Panc1 (cell line): ENCODE measurements around the gene HNF1A. TPM values are rescaled to one million over a fixed set of nuclear protein-coding genes. Genes with fewer than 3 reads are reported as not detected.

Experiments used
- ATAC-seq: fragments of 200-7000 bp; cut with Tn5 transposase; 2 replicates; pipeline ENCODE4 v1.9.1; 2020; ENCODE audit warnings: mild to moderate bottlenecking, moderate library complexity
- BruUV-seq: library from RNA; stranded (reverse); fragments of 400-500 nt; replicated peaks from 2 replicates; lab custom pipeline; 2021; lab: Mats Ljungman, UMichigan
- CTCF ChIA-PET: fragments of 300-600 bp; sonication (Branson Sonifier 250); formaldehyde crosslinking; loops from one replicate; lab custom pipeline; 2022; ENCODE audit warnings: antibody characterized with exemption; lab: Charles Lee
- POLR2A ChIA-PET: fragments of 300-600 bp; sonication (Branson Sonifier 250); formaldehyde crosslinking; loops from one replicate; lab custom pipeline; 2022; ENCODE audit warnings: antibody characterized with exemption; lab: Charles Lee
- DNase-seq: peaks from one replicate; pipeline ENCODE4 v3.0.0-alpha.2; 2010; ENCODE audit warnings: low read depth, low spot score
- H3K27ac ChIP-seq: 2 replicates; pipeline ENCODE4 v1.5.1; 2011; ENCODE audit warnings: mild to moderate bottlenecking, low read length, inconsistent platforms
- H3K27me3 ChIP-seq: fragments of 200-500 bp; sonication (Bioruptor generic); 2 replicates; pipeline ENCODE4 v1.6.0; 2014; ENCODE audit warnings: low read length, inconsistent platforms; ENCODE audit not compliant: control insufficient read depth, insufficient read depth
- H3K36me3 ChIP-seq: fragments of 200-500 bp; sonication (Bioruptor generic); 2 replicates; pipeline ENCODE4 v1.5.1; 2014; ENCODE audit warnings: inconsistent platforms, mild to moderate bottlenecking, low read length, moderate library complexity; ENCODE audit not compliant: control insufficient read depth, insufficient read depth
- H3K4me1 ChIP-seq: 2 replicates; pipeline ENCODE4 v1.5.1; 2011; ENCODE audit warnings: inconsistent platforms, mild to moderate bottlenecking, low read length, moderate library complexity; ENCODE audit not compliant: control insufficient read depth, insufficient read depth
- H3K4me3 ChIP-seq, 2 experiments: 2 replicates each; pipeline ENCODE4 v1.5.1; 2011 to 2012; ENCODE audit warnings: low read depth in 2 of 2, low read length in 2 of 2, mild to moderate bottlenecking in 2 of 2, inconsistent platforms in 1 of 2, moderate library complexity in 1 of 2
- H3K9me3 ChIP-seq: fragments of 200-500 bp; sonication (Bioruptor generic); 2 replicates; pipeline ENCODE4 v1.5.1; 2014; ENCODE audit warnings: low read depth, mild to moderate bottlenecking, inconsistent platforms, low read length, moderate library complexity; ENCODE audit not compliant: control insufficient read depth, insufficient read depth
- POLR2AphosphoS5 ChIP-seq: IDR thresholded peaks from 2 replicates; pipeline ENCODE4 v1.6.1; 2012; ENCODE audit warnings: mild to moderate bottlenecking, low read depth, low read length, moderate library complexity
- SIN3A ChIP-seq: IDR thresholded peaks from 2 replicates; pipeline ENCODE4 v1.6.1; 2012; ENCODE audit warnings: low read depth, mild to moderate bottlenecking, low read length, moderate library complexity, borderline replicate concordance; ENCODE audit not compliant: insufficient read depth
- TCF7L2 ChIP-seq: IDR thresholded peaks from 2 replicates; pipeline ENCODE4 v1.6.1; 2011; ENCODE audit warnings: mild to moderate bottlenecking, low read depth, low read length, inconsistent platforms
- in situ Hi-C: cut with HindIII; loops from 2 replicates; pipeline ENCODE4 v1.10.0; 2016; ENCODE audit warnings: low sequenced_read_pairs, low pct_unique_long_range_greater_than_20kb
- intact Hi-C: fragments of 100-400 bp; cut with micrococcal nuclease; formaldehyde crosslinking; loops from one replicate; pipeline ENCODE4 v1.10.0; 2022; ENCODE audit not compliant: unreplicated experiment
- total RNA-seq: library from RNA; stranded (reverse); gene quantifications from one replicate; pipeline ENCODE4 v1.2.1, GENCODE V29; 2021; ENCODE audit not compliant: unreplicated experiment
- TF ChIP-seq, protein P1 (sequence below): fragments of 450-650 bp; IDR thresholded peaks from 2 replicates; pipeline ENCODE4 v1.5.1; 2017; ENCODE audit warnings: mild to moderate bottlenecking
- TF ChIP-seq, protein P2 (sequence below), 2 experiments: IDR thresholded peaks; 2 replicates each; pipeline ENCODE4 v1.6.1; 2011 to 2012; ENCODE audit warnings: low read depth in 2 of 2, control low read depth in 1 of 2, low read length in 1 of 2, mild to moderate bottlenecking in 1 of 2, moderate library complexity in 1 of 2; ENCODE audit not compliant: insufficient read depth in 1 of 2

The HNF1A gene
- total RNA-seq, 1 experiment from 2014 or later: 0.26 TPM

DNA sequence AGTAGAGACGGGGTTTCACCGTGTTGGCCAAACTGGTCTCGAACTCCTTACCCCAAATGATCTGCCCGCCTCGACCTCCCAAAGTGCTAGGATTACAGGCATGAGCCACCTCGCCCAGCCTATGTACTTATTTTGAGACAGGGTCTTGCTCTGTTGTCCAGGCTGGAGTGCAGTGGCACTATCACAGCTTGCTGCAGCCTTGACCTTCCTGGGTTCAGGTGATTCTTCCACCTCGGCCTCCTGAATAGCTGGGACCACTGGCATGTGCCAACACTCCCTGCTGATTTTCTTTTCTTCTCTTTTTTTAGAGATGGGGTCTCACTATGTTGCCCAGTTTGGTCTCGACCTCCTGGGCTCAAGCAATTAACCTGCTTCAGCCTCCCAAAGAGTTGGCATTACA lies 14.0 kb upstream of the HNF1A start:
- H3K4me3 ChIP-seq: no peak overlapping the region
- DNase-seq: no peak
- BruUV-seq: no TSS peak
- no peak overlapping the region for H3K27ac ChIP-seq
- in situ Hi-C loops (no loop called here), intact Hi-C loops (no loop called here)
- H3K36me3 ChIP-seq: no peaks in the 10 kb centered on the region
- TF ChIP-seq, protein P1, sequence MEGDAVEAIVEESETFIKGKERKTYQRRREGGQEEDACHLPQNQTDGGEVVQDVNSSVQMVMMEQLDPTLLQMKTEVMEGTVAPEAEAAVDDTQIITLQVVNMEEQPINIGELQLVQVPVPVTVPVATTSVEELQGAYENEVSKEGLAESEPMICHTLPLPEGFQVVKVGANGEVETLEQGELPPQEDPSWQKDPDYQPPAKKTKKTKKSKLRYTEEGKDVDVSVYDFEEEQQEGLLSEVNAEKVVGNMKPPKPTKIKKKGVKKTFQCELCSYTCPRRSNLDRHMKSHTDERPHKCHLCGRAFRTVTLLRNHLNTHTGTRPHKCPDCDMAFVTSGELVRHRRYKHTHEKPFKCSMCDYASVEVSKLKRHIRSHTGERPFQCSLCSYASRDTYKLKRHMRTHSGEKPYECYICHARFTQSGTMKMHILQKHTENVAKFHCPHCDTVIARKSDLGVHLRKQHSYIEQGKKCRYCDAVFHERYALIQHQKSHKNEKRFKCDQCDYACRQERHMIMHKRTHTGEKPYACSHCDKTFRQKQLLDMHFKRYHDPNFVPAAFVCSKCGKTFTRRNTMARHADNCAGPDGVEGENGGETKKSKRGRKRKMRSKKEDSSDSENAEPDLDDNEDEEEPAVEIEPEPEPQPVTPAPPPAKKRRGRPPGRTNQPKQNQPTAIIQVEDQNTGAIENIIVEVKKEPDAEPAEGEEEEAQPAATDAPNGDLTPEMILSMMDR: no peak
- no peak for TF ChIP-seq TCF7L2
- ChIA-PET POLR2A (interaction anchor here (0.6 kb wide), 1 partner anchor 1463 kb away, joined by 5 read pairs; no protein-coding TSS in a partner anchor), CTCF (no interaction called here)
- H3K9me3 ChIP-seq: no peaks in the 10 kb centered on the region
- ATAC-seq: no peak
- H3K27me3 ChIP-seq: no peaks in the 10 kb centered on the region
- no peaks in the 10 kb centered on the region for H3K4me1 ChIP-seq

DNA sequence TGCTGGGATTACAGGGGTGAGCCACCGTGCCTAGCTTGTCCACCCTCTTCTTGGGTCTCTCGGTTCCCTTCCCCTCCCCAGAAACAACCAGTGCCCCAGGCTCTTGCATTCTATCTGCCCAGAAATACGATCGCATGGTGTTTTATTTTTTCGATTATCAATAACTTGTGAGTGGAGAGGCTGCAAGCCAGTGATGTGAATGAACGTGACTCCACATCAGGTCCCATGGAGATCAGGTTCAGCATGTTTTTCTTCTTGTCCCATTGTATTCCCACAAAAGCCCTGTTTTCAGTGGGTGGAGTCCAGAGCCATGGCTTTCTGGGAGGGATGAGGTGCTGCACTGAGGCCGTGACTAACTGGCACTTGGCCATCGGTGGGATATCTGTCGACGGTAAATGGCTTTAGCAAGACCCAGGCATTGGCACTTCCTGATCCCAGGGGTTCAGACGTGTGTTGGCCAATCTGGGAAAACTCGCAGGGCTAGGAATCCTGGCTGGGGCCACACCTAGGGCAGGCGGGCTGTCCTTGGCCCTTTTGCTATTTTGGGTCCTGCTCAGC lies 12.7 kb upstream of the HNF1A start:
- TF ChIP-seq TCF7L2 (no peak), SIN3A (no peak), POLR2AphosphoS5 (no peak)
- TF ChIP-seq, protein P2, sequence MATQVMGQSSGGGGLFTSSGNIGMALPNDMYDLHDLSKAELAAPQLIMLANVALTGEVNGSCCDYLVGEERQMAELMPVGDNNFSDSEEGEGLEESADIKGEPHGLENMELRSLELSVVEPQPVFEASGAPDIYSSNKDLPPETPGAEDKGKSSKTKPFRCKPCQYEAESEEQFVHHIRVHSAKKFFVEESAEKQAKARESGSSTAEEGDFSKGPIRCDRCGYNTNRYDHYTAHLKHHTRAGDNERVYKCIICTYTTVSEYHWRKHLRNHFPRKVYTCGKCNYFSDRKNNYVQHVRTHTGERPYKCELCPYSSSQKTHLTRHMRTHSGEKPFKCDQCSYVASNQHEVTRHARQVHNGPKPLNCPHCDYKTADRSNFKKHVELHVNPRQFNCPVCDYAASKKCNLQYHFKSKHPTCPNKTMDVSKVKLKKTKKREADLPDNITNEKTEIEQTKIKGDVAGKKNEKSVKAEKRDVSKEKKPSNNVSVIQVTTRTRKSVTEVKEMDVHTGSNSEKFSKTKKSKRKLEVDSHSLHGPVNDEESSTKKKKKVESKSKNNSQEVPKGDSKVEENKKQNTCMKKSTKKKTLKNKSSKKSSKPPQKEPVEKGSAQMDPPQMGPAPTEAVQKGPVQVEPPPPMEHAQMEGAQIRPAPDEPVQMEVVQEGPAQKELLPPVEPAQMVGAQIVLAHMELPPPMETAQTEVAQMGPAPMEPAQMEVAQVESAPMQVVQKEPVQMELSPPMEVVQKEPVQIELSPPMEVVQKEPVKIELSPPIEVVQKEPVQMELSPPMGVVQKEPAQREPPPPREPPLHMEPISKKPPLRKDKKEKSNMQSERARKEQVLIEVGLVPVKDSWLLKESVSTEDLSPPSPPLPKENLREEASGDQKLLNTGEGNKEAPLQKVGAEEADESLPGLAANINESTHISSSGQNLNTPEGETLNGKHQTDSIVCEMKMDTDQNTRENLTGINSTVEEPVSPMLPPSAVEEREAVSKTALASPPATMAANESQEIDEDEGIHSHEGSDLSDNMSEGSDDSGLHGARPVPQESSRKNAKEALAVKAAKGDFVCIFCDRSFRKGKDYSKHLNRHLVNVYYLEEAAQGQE (IDR thresholded peaks at IDR 0.05; ENCODE audit: insufficient read depth in 1 of 2, low read depth in 2 of 2, low read length in 1 of 2): no peak
- TF ChIP-seq, protein P1: no peak
- Histone ChIP-seq H3K36me3 (no peaks in the 10 kb centered on the region), H3K27ac (no peak overlapping the region), H3K9me3 (no peaks in the 10 kb centered on the region), H3K27me3 (no peaks in the 10 kb centered on the region), H3K4me1 (no peaks in the 10 kb centered on the region), H3K4me3 (no peak overlapping the region)
- intact Hi-C loops (no loop called here), in situ Hi-C loops (no loop called here)
- no peak for DNase-seq
- POLR2A ChIA-PET: interaction anchor here (0.7 kb wide), 1 partner anchor 55 kb away, joined by 4 read pairs; no protein-coding TSS in a partner anchor
- CTCF ChIA-PET: no interaction called here
- ATAC-seq: no peak
- no TSS peak for BruUV-seq
